HK-2 (cell line): ENCODE data around the gene NBL1.

Source experiments
- DNase-seq: peaks from one replicate; pipeline ENCODE4 v3.0.0-alpha.2; 2018; ENCODE audit not compliant: unreplicated experiment

Gene NBL1

DNA sequence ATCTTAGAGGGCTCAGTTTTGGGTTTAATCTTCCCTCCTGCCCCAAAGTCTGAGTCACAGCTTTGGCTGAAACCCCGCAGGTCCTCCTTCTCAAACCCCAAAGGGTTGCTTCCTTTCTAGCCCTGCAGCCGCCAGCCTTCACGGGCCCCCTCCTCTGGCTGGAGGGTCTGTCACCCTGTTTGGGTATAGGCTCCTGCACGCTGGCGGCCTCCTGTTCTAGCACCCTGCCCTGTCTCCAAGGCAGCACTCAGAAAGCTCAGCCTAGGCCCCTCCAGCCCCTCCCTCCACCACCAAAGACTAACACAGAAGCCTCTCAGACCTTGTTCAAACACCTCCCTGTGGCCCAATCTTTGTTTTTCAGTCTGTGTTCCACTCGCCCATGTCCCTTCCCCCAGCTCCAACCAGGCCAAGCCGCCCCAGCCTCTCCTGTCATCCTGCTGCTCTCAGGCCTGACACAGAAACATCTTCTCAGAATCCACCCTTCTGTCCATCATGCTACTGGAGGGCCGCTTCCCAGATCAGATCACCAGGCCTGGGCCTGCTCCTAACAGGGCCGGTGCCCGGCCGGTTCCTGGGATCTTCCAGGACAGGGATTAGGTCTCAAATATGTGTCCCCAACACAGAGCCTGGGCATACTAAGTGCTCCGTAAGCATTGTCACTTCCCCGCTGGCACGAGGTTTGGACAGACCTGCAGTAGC is 56.1 kb downstream of the NBL1 start:
- no peak for DNase-seq

DNA sequence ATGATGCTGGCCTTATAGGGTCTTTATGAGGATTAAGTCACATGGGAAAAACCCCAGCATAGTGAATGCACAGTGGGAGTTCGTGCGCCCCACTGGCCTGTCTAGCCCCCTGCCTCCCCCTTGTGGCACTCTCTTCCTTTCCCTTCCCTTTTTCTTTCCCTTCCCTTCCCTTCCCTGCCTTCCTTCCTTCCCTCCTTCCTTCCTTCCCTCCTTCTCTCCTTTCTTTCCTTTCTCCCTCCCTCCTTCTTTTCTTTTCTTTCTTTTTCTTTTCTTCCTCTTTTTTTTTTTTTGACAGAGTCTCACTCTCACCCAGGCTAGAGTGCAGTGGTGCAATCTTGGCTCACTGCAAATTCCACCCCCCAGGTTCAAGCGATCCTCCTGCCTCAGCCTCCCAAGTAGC is 59.2 kb downstream of the NBL1 start:
- DNase-seq: no peak

- peak; percentile 74 for DNase-seq
Measured at GRCh38 chr1:19704247-19705113, 60.4 kb downstream of the NBL1 start.

- no peak for DNase-seq
Measured at GRCh38 chr1:19705464-19705863, 61.4 kb downstream of the NBL1 start.

GRCh38 chr1:19706136-19706535 is 62.0 kb downstream of the NBL1 start:
- no peak for DNase-seq
